ENCODE data around the gene UGP2. TPM values are rescaled to one million over a fixed set of nuclear protein-coding genes. Genes with fewer than 3 reads are reported as not detected.
"Not testable (repeated sequence)": the region's sequence is repeated elsewhere in the genome, so short reads cannot be mapped to it uniquely, and the experiment has no call there.

UGP2 gene
- total RNA-seq, 5 donors from 2014 or later (not counting 1 experiment from before 2014, with no cell fraction given) = 67.4 to 103 (median 80.1) TPM

DNA sequence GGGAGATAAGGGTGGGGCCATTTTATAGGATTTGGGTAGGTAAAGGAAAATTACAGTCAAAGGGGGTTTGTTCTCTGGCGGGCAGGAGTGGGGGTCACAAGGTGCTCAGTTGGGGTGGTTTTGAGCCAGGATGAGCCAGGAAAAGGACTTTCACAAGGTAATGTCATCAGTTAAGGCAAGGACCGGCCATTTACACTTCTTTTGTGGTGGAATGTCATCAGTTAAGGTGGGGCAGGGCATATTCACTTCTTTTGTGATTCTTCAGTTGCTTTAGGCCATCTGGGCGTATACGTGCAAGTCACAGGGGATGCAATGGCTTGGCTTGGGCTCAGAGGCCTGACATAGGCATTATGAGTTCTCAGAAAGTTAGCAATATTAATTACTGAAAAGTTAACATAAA, 5.9 kb downstream of the UGP2 start:
- peak overlapping the region; percentile 20 to 61 for H3K27ac Mint-ChIP-seq
- no CpG with 5 or more reads among the region's 4 CpGs for WGBS (ENCODE audit: insufficient coverage)

DNA sequence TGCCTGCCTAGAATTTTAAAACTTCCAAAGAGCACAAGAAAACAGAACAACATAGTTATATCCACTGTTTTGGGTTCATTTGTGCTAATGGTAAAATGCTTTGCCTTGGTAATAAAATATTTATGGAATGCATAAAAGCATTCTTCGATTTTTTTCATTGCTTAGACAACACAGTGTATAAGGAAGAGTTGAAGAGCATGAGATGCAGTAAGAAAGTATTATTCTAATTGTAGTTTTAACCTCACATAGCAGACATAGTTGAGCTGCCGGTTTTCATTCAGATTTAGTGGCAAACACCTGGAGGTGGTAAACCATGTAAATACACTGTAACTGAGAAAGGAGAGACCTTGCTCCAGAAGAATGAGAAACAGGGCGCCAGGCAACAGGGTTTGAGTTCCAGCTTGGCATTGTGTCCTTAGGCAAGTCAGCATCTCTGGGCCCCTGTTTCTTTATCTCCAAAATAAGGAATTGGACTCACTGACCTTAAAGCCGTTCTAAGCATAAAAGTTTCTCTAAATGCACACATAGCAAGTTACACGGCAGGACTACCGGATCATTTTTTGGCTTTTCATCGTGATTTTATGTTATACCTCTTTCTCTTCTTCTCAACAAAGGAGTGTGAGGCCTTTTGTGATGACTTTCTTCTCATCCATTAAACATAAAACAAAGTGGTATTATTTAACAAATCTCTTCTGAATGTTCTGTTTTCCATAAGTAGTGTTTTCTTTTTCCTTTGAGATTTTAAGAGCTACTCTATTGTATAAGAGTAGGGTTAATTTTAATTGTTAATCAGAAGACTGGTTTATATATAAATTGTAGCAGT, 7.9 kb downstream of the UGP2 start:
- Histone ChIP-seq H3K4me3 (ENCODE audit: control insufficient read depth in 1 of 2, extremely low read depth in 1 of 2, low read length in 1 of 2) (no peak overlapping the region), H3K4me1 (ENCODE audit: control insufficient read depth in 1 of 2, extremely low read depth in 1 of 2, insufficient read depth in 2 of 2, low read length in 2 of 2) (peaks cover 7 to 9% of the 10 kb centered on the region in 2 experiments), H3K9me3 (no peaks in the 10 kb centered on the region), H3K36me3 (ENCODE audit: control insufficient read depth in 2 of 2, extremely low read depth in 1 of 2, insufficient read depth in 1 of 2, low read length in 1 of 2) (no peaks in the 10 kb centered on the region), H3K27ac (ENCODE audit: low read length) (no peak overlapping the region), H3K27me3 (replicated peaks in 1 of 2; ENCODE audit: control insufficient read depth in 2 of 2, extremely low read depth in 1 of 2, insufficient read depth in 2 of 2, low read length in 1 of 2) (no peaks in the 10 kb centered on the region)
- POLR2A ChIA-PET = interaction anchor here in 1 of 2 donors (0.5 kb wide), 1 partner anchor 1210 kb away, joined by 3 read pairs; no protein-coding TSS in a partner anchor
- Mint-ChIP-seq H3K9me3 (peaks cover 0 to 9% (median 2%) of the 10 kb centered on the region in 3 donors), H3K4me3 (no peak overlapping the region), H3K4me1 (peaks cover 83 to 93% (median 91%) of the 10 kb centered on the region in 3 donors), H3K36me3 (peaks cover 27% of the 10 kb centered on the region), H3K27me3 (no peaks in the 10 kb centered on the region), H3K27ac (peak overlapping the region; percentile 82 to 85)
- ATAC-seq (replicated peaks in 1 of 4) (no peak), DNase-seq (no peak)
- CTCF ChIA-PET = interaction anchor here (0.6 to 1.2 kb wide), 4 partner anchors 11 to 15 kb away, joined by 3 to 8 read pairs (median 3); no protein-coding TSS in a partner anchor
- 100% methylated on average over 3 of the region's 7 CpGs for WGBS (ENCODE audit: insufficient coverage)

More for the DNA sequence above, 5.9 kb downstream of the UGP2 start:
- CTCF ChIA-PET = interaction anchor here in 1 of 2 donors (1.3 kb wide), 1 partner anchor 14 kb away, joined by 5 read pairs; no protein-coding TSS in a partner anchor
- H3K4me3 Mint-ChIP-seq; POLR2A ChIA-PET; H3K36me3 ChIP-seq (ENCODE audit: control insufficient read depth in 2 of 2, extremely low read depth in 1 of 2, insufficient read depth in 1 of 2, low read length in 1 of 2); H3K4me3 ChIP-seq (ENCODE audit: control insufficient read depth in 1 of 2, extremely low read depth in 1 of 2, low read length in 1 of 2); H3K27me3 ChIP-seq (replicated peaks in 1 of 2; ENCODE audit: control insufficient read depth in 2 of 2, extremely low read depth in 1 of 2, insufficient read depth in 2 of 2, low read length in 1 of 2); H3K27ac ChIP-seq (ENCODE audit: low read length); H3K9me3 ChIP-seq; H3K4me1 ChIP-seq (ENCODE audit: control insufficient read depth in 1 of 2, extremely low read depth in 1 of 2, insufficient read depth in 2 of 2, low read length in 2 of 2); H3K9me3 Mint-ChIP-seq; H3K27me3 Mint-ChIP-seq; ATAC-seq (replicated peaks in 1 of 4); DNase-seq: not testable (repeated sequence)
- H3K36me3 Mint-ChIP-seq = peaks cover 23% of the 10 kb centered on the region
- peaks cover 83 to 93% (median 90%) of the 10 kb centered on the region in 3 donors for H3K4me1 Mint-ChIP-seq

DNA sequence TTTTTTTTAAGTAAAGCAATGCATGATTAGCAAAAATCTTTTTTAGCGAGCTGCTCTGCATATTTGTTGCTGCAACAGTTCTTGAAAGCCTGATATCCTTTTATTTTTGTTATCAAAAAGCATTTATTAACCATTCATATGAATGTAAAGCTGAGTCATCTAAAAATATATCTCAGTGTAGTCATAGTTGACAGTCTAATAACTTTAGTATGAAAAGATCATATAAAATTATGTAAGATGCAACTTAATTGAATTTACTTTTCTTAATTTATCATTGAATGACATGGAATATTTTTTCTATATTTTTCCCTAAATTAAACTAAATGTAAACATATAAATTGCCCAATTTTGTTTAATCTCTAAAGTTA, 8.5 kb downstream of the UGP2 start:
- H3K4me1 Mint-ChIP-seq = peaks cover 83 to 93% (median 91%) of the 10 kb centered on the region in 3 donors
- ATAC-seq (replicated peaks in 1 of 4) = no peak
- no CpG with 5 or more reads among the region's 1 CpG for WGBS (ENCODE audit: insufficient coverage)
- no peaks in the 10 kb centered on the region for H3K27me3 Mint-ChIP-seq
- peaks cover 7 to 11% of the 10 kb centered on the region in 2 experiments for H3K4me1 ChIP-seq (ENCODE audit: control insufficient read depth in 1 of 2, extremely low read depth in 1 of 2, insufficient read depth in 2 of 2, low read length in 2 of 2)
- H3K4me3 Mint-ChIP-seq = no peak overlapping the region
- no peak overlapping the region for H3K4me3 ChIP-seq (ENCODE audit: control insufficient read depth in 1 of 2, extremely low read depth in 1 of 2, low read length in 1 of 2)
- no peaks in the 10 kb centered on the region for H3K9me3 ChIP-seq
- H3K27ac ChIP-seq (ENCODE audit: low read length) = no peak overlapping the region
- H3K27me3 ChIP-seq (replicated peaks in 1 of 2; ENCODE audit: control insufficient read depth in 2 of 2, extremely low read depth in 1 of 2, insufficient read depth in 2 of 2, low read length in 1 of 2) = no peaks in the 10 kb centered on the region
- peak overlapping the region in 1 of 2 donors; percentile 85 for H3K27ac Mint-ChIP-seq
- no peak for DNase-seq
- CTCF ChIA-PET = interaction anchor here in 1 of 2 donors (0.8 kb wide), 1 partner anchor 11 kb away, joined by 3 read pairs; no protein-coding TSS in a partner anchor
- H3K36me3 Mint-ChIP-seq = peaks cover 27% of the 10 kb centered on the region
- no peaks in the 10 kb centered on the region for H3K36me3 ChIP-seq (ENCODE audit: control insufficient read depth in 2 of 2, extremely low read depth in 1 of 2, insufficient read depth in 1 of 2, low read length in 1 of 2)
- POLR2A ChIA-PET = interaction anchor here in 1 of 2 donors (1.2 kb wide), 1 partner anchor 8 kb away, joined by 3 read pairs; the partner anchor contains the start of gene UGP2
- peaks cover 0 to 9% (median 2%) of the 10 kb centered on the region in 3 donors for H3K9me3 Mint-ChIP-seq

DNA sequence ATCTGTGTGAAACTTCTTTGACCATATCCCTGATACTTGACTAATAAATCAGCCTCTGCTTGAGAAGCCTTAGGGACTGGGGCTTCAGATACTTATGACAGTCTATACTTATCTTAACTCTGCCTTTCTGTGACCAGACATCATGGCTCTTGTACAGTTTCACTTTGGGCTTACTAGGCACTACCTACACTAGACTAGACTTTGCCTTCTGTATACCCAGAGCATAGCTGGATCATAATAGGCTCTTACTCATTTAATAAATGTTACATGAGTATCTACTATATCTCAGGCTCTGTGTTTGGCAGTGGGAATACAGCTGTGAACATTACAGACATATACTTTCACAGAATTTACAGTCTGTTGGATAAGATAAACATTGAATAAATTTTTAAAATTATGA, 9.0 kb downstream of the UGP2 start:
- Histone ChIP-seq H3K27ac (ENCODE audit: low read length) (peak overlapping the region; percentile 32), H3K36me3 (ENCODE audit: control insufficient read depth in 2 of 2, extremely low read depth in 1 of 2, insufficient read depth in 1 of 2, low read length in 1 of 2) (no peaks in the 10 kb centered on the region), H3K4me3 (ENCODE audit: control insufficient read depth in 1 of 2, extremely low read depth in 1 of 2, low read length in 1 of 2) (no peak overlapping the region), H3K27me3 (replicated peaks in 1 of 2; ENCODE audit: control insufficient read depth in 2 of 2, extremely low read depth in 1 of 2, insufficient read depth in 2 of 2, low read length in 1 of 2) (no peaks in the 10 kb centered on the region), H3K9me3 (no peaks in the 10 kb centered on the region), H3K4me1 (ENCODE audit: control insufficient read depth in 1 of 2, extremely low read depth in 1 of 2, insufficient read depth in 2 of 2, low read length in 2 of 2) (peaks cover 11 to 14% of the 10 kb centered on the region in 2 experiments)
- H3K4me1 Mint-ChIP-seq = peaks cover 83 to 93% (median 91%) of the 10 kb centered on the region in 3 donors
- H3K27me3 Mint-ChIP-seq = no peaks in the 10 kb centered on the region
- CTCF ChIA-PET = no interaction called here
- POLR2A ChIA-PET = interaction anchor here (0.5 to 1.2 kb wide), 2 partner anchors 9 to 249 kb away, joined by 3 read pairs; partner anchors contain the start of gene UGP2 (in 1 of the 2)
- H3K36me3 Mint-ChIP-seq = peaks cover 24% of the 10 kb centered on the region
- H3K9me3 Mint-ChIP-seq = peaks cover 0 to 9% (median 2%) of the 10 kb centered on the region in 3 donors
- peak overlapping the region; percentile 68 to 80 for H3K27ac Mint-ChIP-seq
- H3K4me3 Mint-ChIP-seq = no peak overlapping the region
- ATAC-seq (replicated peaks in 1 of 4) (peak; percentile 43 to 72 (median 59)), DNase-seq (no peak)

DNA sequence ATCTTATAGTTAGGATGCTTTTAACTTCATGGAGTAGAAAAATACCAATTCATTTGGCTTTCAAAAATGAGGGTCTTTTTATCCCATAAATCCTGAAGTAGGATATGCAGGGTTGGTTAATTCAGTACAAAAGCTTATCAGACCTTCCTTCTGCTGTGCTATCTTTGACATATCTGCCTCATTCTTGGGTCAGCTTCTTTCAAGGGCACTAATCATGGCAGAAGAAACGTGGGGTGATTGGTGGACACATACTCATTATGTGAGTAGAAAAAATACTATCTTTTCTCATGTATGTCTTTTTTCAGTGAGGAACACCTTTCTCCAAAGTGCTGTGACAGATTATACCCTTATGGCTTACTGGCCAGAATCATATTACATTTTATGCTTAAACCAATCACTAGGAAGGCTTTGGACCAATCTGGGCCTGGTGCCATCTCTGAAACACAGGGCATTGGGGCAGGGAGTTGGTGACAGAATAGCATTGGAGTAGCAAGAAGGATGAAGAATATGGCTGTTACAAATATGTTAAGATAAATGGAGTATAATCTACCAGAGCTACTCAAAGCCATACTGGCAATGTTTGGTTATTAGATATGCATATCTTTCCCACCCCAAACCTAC, 10.1 kb downstream of the UGP2 start:
- peak overlapping the region; percentile 3 for H3K27ac ChIP-seq (ENCODE audit: low read length)
- H3K27me3 ChIP-seq (replicated peaks in 1 of 2; ENCODE audit: control insufficient read depth in 2 of 2, extremely low read depth in 1 of 2, insufficient read depth in 2 of 2, low read length in 1 of 2) = no peaks in the 10 kb centered on the region
- ATAC-seq (replicated peaks in 1 of 4) = no peak
- peaks cover 84 to 95% (median 94%) of the 10 kb centered on the region in 3 donors for H3K4me1 Mint-ChIP-seq
- H3K4me3 ChIP-seq (ENCODE audit: control insufficient read depth in 1 of 2, extremely low read depth in 1 of 2, low read length in 1 of 2) = no peak overlapping the region
- H3K4me1 ChIP-seq (ENCODE audit: control insufficient read depth in 1 of 2, extremely low read depth in 1 of 2, insufficient read depth in 2 of 2, low read length in 2 of 2) = peaks cover 17 to 23% of the 10 kb centered on the region in 2 experiments
- H3K9me3 Mint-ChIP-seq = peaks cover 0 to 9% (median 2%) of the 10 kb centered on the region in 3 donors
- H3K36me3 Mint-ChIP-seq = peaks cover 20% of the 10 kb centered on the region
- H3K4me3 Mint-ChIP-seq = no peak overlapping the region
- H3K36me3 ChIP-seq (ENCODE audit: control insufficient read depth in 2 of 2, extremely low read depth in 1 of 2, insufficient read depth in 1 of 2, low read length in 1 of 2) = no peaks in the 10 kb centered on the region
- WGBS (ENCODE audit: insufficient coverage) = no CpG with 5 or more reads among the region's 1 CpG
- POLR2A ChIA-PET = interaction anchor here (0.6 to 1.1 kb wide), 2 partner anchors 10 to 820 kb away, joined by 3 to 4 read pairs; partner anchors contain the start of gene UGP2 (in 1 of the 2)
- CTCF ChIA-PET = interaction anchor here in 1 of 2 donors (0.8 kb wide), 1 partner anchor 10 kb away, joined by 3 read pairs; no protein-coding TSS in a partner anchor
- H3K27ac Mint-ChIP-seq = peak overlapping the region; percentile 91 to 97
- no peak for DNase-seq
- no peaks in the 10 kb centered on the region for H3K9me3 ChIP-seq
- H3K27me3 Mint-ChIP-seq = no peaks in the 10 kb centered on the region
